Thoracic aorta (tissue), 2 donors: Measurements from ENCODE around the gene PDE7B. TPM values are rescaled to one million over a fixed set of nuclear protein-coding genes. Genes with fewer than 3 reads are reported as not detected.
"Not testable (repeated sequence)": the region's sequence is repeated elsewhere in the genome, so short reads cannot be mapped to it uniquely, and the experiment has no call there.

Experiments used
- ATAC-seq: fragments of 150-250 bp; one replicate; pipeline ENCODE4 v1.8.0; 2017; ENCODE audit warnings: low read depth; ENCODE audit not compliant: insufficient number of reproducible peaks, low FRiP score
- DNase-seq: peaks from one replicate; pipeline ENCODE4 v3.0.0-alpha.2; 2020; ENCODE audit warnings: low spot score
- H3K27ac ChIP-seq, 2 donors: fragments of 200-600 bp; sonication (generic); 1 replicate in 1 of 2; 2 replicates in 1 of 2; pipeline ENCODE4 v1.5.1; 2016; ENCODE audit warnings: mild to moderate bottlenecking in 2 of 2, moderate library complexity in 2 of 2
- H3K27me3 ChIP-seq: fragments of 200-600 bp; sonication (generic); replicated peaks from 2 replicates; pipeline ENCODE4 v1.6.0; 2016; ENCODE audit warnings: mild to moderate bottlenecking; ENCODE audit not compliant: insufficient read depth
- H3K36me3 ChIP-seq: fragments of 200-600 bp; sonication (generic); one replicate; pipeline ENCODE4 v1.5.1; 2016
- H3K4me1 ChIP-seq, 2 donors: fragments of 200-600 bp; sonication (generic); 1 replicate in 1 of 2; 2 replicates in 1 of 2; pipeline versions ENCODE4 v1.5.1 to v1.6.0; 2016; ENCODE audit warnings: low read depth in 2 of 2, mild to moderate bottlenecking in 1 of 2; ENCODE audit not compliant: control insufficient read depth in 1 of 2
- H3K4me3 ChIP-seq: fragments of 200-600 bp; sonication (generic); 2 replicates; pipeline ENCODE4 v1.5.1; 2016; ENCODE audit warnings: mild to moderate bottlenecking
- H3K9me3 ChIP-seq: fragments of 200-600 bp; sonication (generic); 2 replicates; pipeline ENCODE4 v1.5.1; 2016
- CTCF ChIP-seq: fragments of 200-600 bp; sonication (generic); IDR thresholded peaks from one replicate; pipeline ENCODE4 v1.5.1; 2019; ENCODE audit warnings: antibody characterized with exemption
- total RNA-seq, 2 donors: library from RNA; depleted of rRNA; stranded (reverse); fragments of >200 nt; gene quantifications; one replicate each; pipeline versions ENCODE4 v1.1.0 to v1.2.3, GENCODE V29; 2016

Gene PDE7B
- total RNA-seq, 2 donors from 2014 or later = 2.6 to 13.2 TPM

DNA sequence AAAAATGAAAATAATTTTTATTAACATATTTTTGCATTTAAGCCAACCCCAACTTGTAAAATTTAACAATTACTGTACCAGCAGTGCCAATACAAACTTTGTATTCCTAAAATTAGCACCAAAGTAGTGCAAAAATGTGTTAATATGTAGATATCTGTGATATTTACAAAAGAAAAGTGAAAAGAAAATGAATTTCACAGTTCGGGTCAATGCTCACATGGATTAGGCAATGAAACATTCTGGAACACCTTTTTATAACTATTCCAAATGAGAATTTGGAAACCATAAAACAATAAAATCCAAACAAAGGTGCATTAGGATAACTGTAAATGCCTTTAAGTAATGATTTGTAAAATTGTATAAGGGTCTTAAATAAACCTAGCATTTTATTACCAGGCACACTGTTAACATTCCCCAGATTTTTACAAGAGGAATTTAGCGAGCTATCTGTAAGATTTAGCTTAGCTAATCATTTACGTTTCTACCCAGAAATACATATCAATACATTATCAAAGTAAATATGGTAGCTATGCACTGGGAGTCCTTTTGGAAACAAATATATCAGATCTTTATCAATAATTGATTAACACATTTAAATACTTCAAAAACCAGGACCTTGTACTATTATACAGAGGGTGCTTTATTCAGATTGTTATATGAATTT, 286.4 kb downstream of the PDE7B start:
- Histone ChIP-seq H3K4me1 (no peaks in the 10 kb centered on the region), H3K27ac (no peak overlapping the region), H3K36me3 (no peaks in the 10 kb centered on the region), H3K4me3 (no peak overlapping the region), H3K27me3 (no peaks in the 10 kb centered on the region), H3K9me3 (no peaks in the 10 kb centered on the region)
- no peak for ATAC-seq
- DNase-seq = no peak
- TF ChIP-seq CTCF = no peak

GRCh38 chr6:136139111-136139510, 287.6 kb downstream of the PDE7B start:
- H3K4me3 ChIP-seq, ATAC-seq, H3K4me1 ChIP-seq, H3K27ac ChIP-seq, DNase-seq, H3K9me3 ChIP-seq, H3K27me3 ChIP-seq, H3K36me3 ChIP-seq: not testable (repeated sequence)

DNA sequence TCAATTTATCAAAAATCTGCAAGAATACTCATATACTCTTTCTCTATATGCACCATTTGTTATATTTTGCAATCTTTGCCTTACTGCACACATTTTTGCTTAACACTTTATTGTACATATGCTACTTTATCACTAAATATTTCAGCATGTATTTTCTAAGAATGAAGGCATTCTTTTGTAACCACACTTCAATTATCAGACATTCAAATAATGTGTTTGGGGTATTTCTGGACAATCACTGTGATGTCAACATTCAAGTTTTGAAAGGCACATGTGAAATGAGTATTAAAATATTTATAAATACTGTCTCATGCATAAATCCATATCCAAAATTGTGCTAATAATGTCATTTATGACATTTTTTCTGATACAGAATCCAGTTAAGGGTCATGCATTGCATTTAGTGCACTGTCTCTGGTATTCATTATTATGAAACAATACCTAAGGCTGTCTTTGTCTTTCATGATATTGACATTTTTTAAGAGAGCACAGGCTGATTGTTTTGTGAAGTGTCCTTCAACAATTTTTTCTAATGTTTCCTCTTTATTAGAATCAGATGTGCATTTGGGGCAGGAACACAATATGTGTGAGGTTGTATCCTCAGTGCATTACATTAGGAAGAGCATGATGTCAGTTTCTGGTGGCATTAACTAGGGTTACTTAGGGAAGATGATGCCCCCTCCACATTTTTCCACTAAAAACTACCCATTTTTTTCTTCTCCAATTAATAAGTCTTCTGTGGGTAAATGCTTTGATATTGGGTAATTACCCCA, 292.9 kb downstream of the PDE7B start:
- Histone ChIP-seq H3K9me3 (no peaks in the 10 kb centered on the region), H3K27ac (no peak overlapping the region), H3K27me3 (no peaks in the 10 kb centered on the region), H3K4me3 (no peak overlapping the region), H3K4me1 (no peaks in the 10 kb centered on the region), H3K36me3 (no peaks in the 10 kb centered on the region)
- TF ChIP-seq CTCF = no peak
- ATAC-seq = no peak
- no peak for DNase-seq

GRCh38 chr6:136146130-136146529, 294.6 kb downstream of the PDE7B start:
- Histone ChIP-seq H3K9me3 (no peaks in the 10 kb centered on the region), H3K4me3 (no peak overlapping the region), H3K27ac (no peak overlapping the region), H3K36me3 (no peaks in the 10 kb centered on the region), H3K4me1 (no peaks in the 10 kb centered on the region), H3K27me3 (no peaks in the 10 kb centered on the region)
- TF ChIP-seq CTCF = no peak
- no peak for DNase-seq
- no peak for ATAC-seq

DNA sequence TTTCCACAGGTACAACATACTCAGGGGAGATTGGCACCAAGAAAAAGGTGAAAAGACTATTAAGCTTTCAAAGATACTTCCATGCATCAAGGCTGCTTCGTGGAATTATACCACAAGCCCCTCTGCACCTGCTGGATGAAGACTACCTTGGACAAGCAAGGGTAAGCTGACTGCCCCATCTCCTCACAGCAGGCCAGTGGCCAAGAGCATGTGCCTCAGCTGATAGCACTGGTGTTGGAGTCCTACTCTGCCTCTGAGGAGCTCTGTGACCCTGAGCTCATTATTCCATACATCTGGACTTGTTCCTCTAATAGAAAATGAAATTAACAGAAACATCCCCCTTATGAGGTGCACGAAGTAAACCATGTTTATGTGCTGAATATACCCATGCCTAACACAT, 295.8 kb downstream of the PDE7B start:
- ATAC-seq = no peak
- Histone ChIP-seq H3K4me3 (no peak overlapping the region), H3K36me3 (no peaks in the 10 kb centered on the region), H3K4me1 (no peaks in the 10 kb centered on the region), H3K27me3 (no peaks in the 10 kb centered on the region), H3K27ac (no peak overlapping the region), H3K9me3 (no peaks in the 10 kb centered on the region)
- no peak for DNase-seq
- TF ChIP-seq CTCF = no peak
